Dermis microvascular lymphatic vessel endothelial cell (primary cell): ENCODE results near the gene SSBP3. TPM values are rescaled to one million over a fixed set of nuclear protein-coding genes. Genes with fewer than 3 reads are reported as not detected.
A peak's percentile ranks its signal among the peaks of the same experiment; 100 is the strongest.
"Not testable (repeated sequence)": the region's sequence is repeated elsewhere in the genome, so short reads cannot be mapped to it uniquely, and the experiment has no call there.

Experiments used
- DNase-seq, 2 donors: peaks; one replicate each; pipeline versions ENCODE4 v3.0.0 to v3.0.0-alpha.2; 2010; ENCODE audit warnings: low read depth in 2 of 2
- total RNA-seq: library from RNA; depleted of rRNA; stranded (reverse); fragments of >200 nt; gene quantifications from 2 replicates; pipeline ENCODE4 v1.2.1, GENCODE V29; 2014

Gene SSBP3
- total RNA-seq, 1 donor from 2014 or later = 8.7 TPM

- no peak for DNase-seq
Measured at GRCh38 chr1:54247863-54248515, 158.2 kb downstream of the SSBP3 start.

GRCh38 chr1:54246116-54246721 lies 160.0 kb downstream of the SSBP3 start:
- DNase-seq = no peak

- DNase-seq = peak in 1 of 2 donors; percentile 43
Measured at GRCh38 chr1:54245501-54245900, 160.7 kb downstream of the SSBP3 start.

GRCh38 chr1:54244655-54245054 lies 161.5 kb downstream of the SSBP3 start:
- DNase-seq = no peak

- DNase-seq = no peak
Measured at GRCh38 chr1:54243022-54243421, 163.2 kb downstream of the SSBP3 start.

- no peak for DNase-seq
Measured at GRCh38 chr1:54241364-54241763, 164.8 kb downstream of the SSBP3 start.

GRCh38 chr1:54240741-54241335 lies 165.4 kb downstream of the SSBP3 start:
- DNase-seq = no peak

GRCh38 chr1:54239631-54240031 lies 166.6 kb downstream of the SSBP3 start:
- no peak for DNase-seq

GRCh38 chr1:54239035-54239383 lies 167.2 kb downstream of the SSBP3 start:
- no peak for DNase-seq

- DNase-seq = no peak
Measured at GRCh38 chr1:54238353-54239034, 167.7 kb downstream of the SSBP3 start.

GRCh38 chr1:54237586-54237985 lies 168.6 kb downstream of the SSBP3 start:
- no peak for DNase-seq

- DNase-seq = no peak
Measured at GRCh38 chr1:54234284-54234683, 171.9 kb downstream of the SSBP3 start.

- not testable (repeated sequence) for DNase-seq
Measured at GRCh38 chr1:54233196-54233595, 173.0 kb downstream of the SSBP3 start.

GRCh38 chr1:54230507-54231339 lies 175.5 kb downstream of the SSBP3 start:
- DNase-seq = no peak

- peak in 1 of 2 donors; percentile 40 for DNase-seq
Measured at GRCh38 chr1:54229281-54229891, 176.8 kb downstream of the SSBP3 start.

GRCh38 chr1:54228638-54229079 lies 177.5 kb downstream of the SSBP3 start:
- no peak for DNase-seq

GRCh38 chr1:54227891-54228310 lies 178.3 kb downstream of the SSBP3 start:
- DNase-seq = no peak

GRCh38 chr1:54227091-54227602 lies 179.0 kb downstream of the SSBP3 start:
- peak in 1 of 2 donors; percentile 25 for DNase-seq

- DNase-seq = no peak
Measured at GRCh38 chr1:54225986-54226559, 180.1 kb downstream of the SSBP3 start.

GRCh38 chr1:54225378-54225777 lies 180.8 kb downstream of the SSBP3 start:
- no peak for DNase-seq
